Measurements from ENCODE around the gene RYR3. TPM values are rescaled to one million over a fixed set of nuclear protein-coding genes. Genes with fewer than 3 reads are reported as not detected.

The RYR3 gene
- total RNA-seq, 2 experiments from 2014 or later = 0.06 to 0.32 TPM

- H3K79me2 ChIP-seq (ENCODE audit: insufficient read depth, low read depth, low read length) = no peaks in the 10 kb centered on the region
- no peaks in the 10 kb centered on the region for H3K9me3 ChIP-seq (ENCODE audit: low read length)
- intact Hi-C loops (cut with micrococcal nuclease; ENCODE audit: unreplicated experiment) = no loop called here
- POLR2A ChIA-PET = interaction anchor here (0.5 kb wide), 1 partner anchor 117 kb away, joined by 3 read pairs; no protein-coding TSS in a partner anchor
- no peak overlapping the region for H3K27ac ChIP-seq (ENCODE audit: low read depth, low read length, poor library complexity, severe bottlenecking)
- H3K4me2 ChIP-seq (ENCODE audit: low read length) = no peak overlapping the region
- H2AFZ ChIP-seq (ENCODE audit: low read length) = no peak overlapping the region
- H3K36me3 ChIP-seq (ENCODE audit: insufficient read depth, low read length) = no peaks in the 10 kb centered on the region
- BruUV-seq (replicated peaks) = no TSS peak
- H3K4me1 ChIP-seq (ENCODE audit: insufficient read depth, low read length, poor library complexity, severe bottlenecking) = no peaks in the 10 kb centered on the region
- DNase-seq (ENCODE audit: low spot score) = no peak
- H4K20me1 ChIP-seq (ENCODE audit: insufficient read depth, low read length) = no peaks in the 10 kb centered on the region
- no peaks in the 10 kb centered on the region for H3K9me2 ChIP-seq (ENCODE audit: insufficient read depth, low read length)
- CTCF ChIA-PET (ENCODE audit: unreplicated experiment) = no interaction called here
- no peak overlapping the region for H3K4me3 ChIP-seq (ENCODE audit: low read depth, low read length, poor library complexity, severe bottlenecking)
- TF ChIP-seq CTCF (conservative IDR thresholded peaks at IDR 0.05; ENCODE audit: low read length) = no peak
- TF ChIP-seq EZH2phosphoT487 (IDR thresholded peaks at IDR 0.05; ENCODE audit: borderline replicate concordance, low read depth, low read length) = no peak
Measured at GRCh38 chr15:33508703-33509102, 197.9 kb downstream of the RYR3 start.

DNA sequence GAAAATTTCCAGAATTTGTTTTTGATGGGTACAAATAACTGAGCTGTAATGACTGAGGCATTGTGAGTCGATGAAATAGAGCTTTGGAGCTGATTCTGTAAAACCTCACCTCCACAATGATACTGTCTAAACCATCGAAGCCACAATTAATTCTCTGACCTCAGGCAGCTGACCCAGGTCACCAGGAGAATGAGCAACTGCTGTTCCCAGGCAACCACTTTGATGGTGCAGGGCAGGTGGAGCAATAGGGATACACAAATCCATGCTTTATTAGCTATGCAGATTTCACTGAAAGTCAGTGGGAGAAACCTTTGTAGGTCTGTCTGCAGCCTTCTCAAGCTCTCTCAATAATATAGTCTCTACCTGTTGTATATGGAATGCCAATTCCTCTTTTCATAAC, 204.4 kb downstream of the RYR3 start:
- CTCF ChIA-PET (ENCODE audit: unreplicated experiment) = no interaction called here
- TF ChIP-seq EZH2phosphoT487 (IDR thresholded peaks at IDR 0.05; ENCODE audit: borderline replicate concordance, low read depth, low read length) = no peak
- no peak for TF ChIP-seq CTCF (conservative IDR thresholded peaks at IDR 0.05; ENCODE audit: low read length)

GRCh38 chr15:33516563-33516962, 205.8 kb downstream of the RYR3 start:
- H3K9me3 ChIP-seq (ENCODE audit: low read length) = no peaks in the 10 kb centered on the region
- no peak overlapping the region for H3K27ac ChIP-seq (ENCODE audit: low read depth, low read length, poor library complexity, severe bottlenecking)
- POLR2A ChIA-PET = interaction anchor here (0.6 kb wide), 2 partner anchors 151 to 696 kb away, joined by 3 to 4 read pairs; no protein-coding TSS in a partner anchor
- H2AFZ ChIP-seq (ENCODE audit: low read length) = no peak overlapping the region
- H3K4me3 ChIP-seq (ENCODE audit: low read depth, low read length, poor library complexity, severe bottlenecking) = no peak overlapping the region
- no TSS peak for BruUV-seq (replicated peaks)
- DNase-seq (ENCODE audit: low spot score) = no peak
- H4K20me1 ChIP-seq (ENCODE audit: insufficient read depth, low read length) = no peaks in the 10 kb centered on the region
- no peaks in the 10 kb centered on the region for H3K9me2 ChIP-seq (ENCODE audit: insufficient read depth, low read length)
- H3K36me3 ChIP-seq (ENCODE audit: insufficient read depth, low read length) = no peaks in the 10 kb centered on the region
- TF ChIP-seq CTCF (conservative IDR thresholded peaks at IDR 0.05; ENCODE audit: low read length) (no peak), EZH2phosphoT487 (IDR thresholded peaks at IDR 0.05; ENCODE audit: borderline replicate concordance, low read depth, low read length) (no peak)
- no peaks in the 10 kb centered on the region for H3K4me1 ChIP-seq (ENCODE audit: insufficient read depth, low read length, poor library complexity, severe bottlenecking)
- no peak overlapping the region for H3K4me2 ChIP-seq (ENCODE audit: low read length)
- no peaks in the 10 kb centered on the region for H3K79me2 ChIP-seq (ENCODE audit: insufficient read depth, low read depth, low read length)
- intact Hi-C loops (cut with micrococcal nuclease; ENCODE audit: unreplicated experiment) = loop anchor here (10.0 kb wide), 2 partner anchors 58 to 222 kb away; no protein-coding TSS in a partner anchor
- CTCF ChIA-PET (ENCODE audit: unreplicated experiment) = no interaction called here

More for the DNA sequence above, 204.4 kb downstream of the RYR3 start:
- no peak for DNase-seq (ENCODE audit: low spot score)
- Histone ChIP-seq H4K20me1 (ENCODE audit: insufficient read depth, low read length) (no peaks in the 10 kb centered on the region), H3K27ac (ENCODE audit: low read depth, low read length, poor library complexity, severe bottlenecking) (no peak overlapping the region), H3K4me2 (ENCODE audit: low read length) (no peak overlapping the region), H3K4me1 (ENCODE audit: insufficient read depth, low read length, poor library complexity, severe bottlenecking) (no peaks in the 10 kb centered on the region), H3K9me3 (ENCODE audit: low read length) (no peaks in the 10 kb centered on the region), H3K79me2 (ENCODE audit: insufficient read depth, low read depth, low read length) (no peaks in the 10 kb centered on the region), H3K4me3 (ENCODE audit: low read depth, low read length, poor library complexity, severe bottlenecking) (no peak overlapping the region), H3K9me2 (ENCODE audit: insufficient read depth, low read length) (no peaks in the 10 kb centered on the region), H3K36me3 (ENCODE audit: insufficient read depth, low read length) (no peaks in the 10 kb centered on the region), H2AFZ (ENCODE audit: low read length) (no peak overlapping the region)
- BruUV-seq (replicated peaks) = no TSS peak
- intact Hi-C loops (cut with micrococcal nuclease; ENCODE audit: unreplicated experiment) = loop anchor here (10.0 kb wide), 2 partner anchors 60 to 220 kb away; no protein-coding TSS in a partner anchor
- POLR2A ChIA-PET = interaction anchor here (0.5 to 1.6 kb wide), 3 partner anchors 12 to 268 kb away, joined by 3 to 5 read pairs (median 3); no protein-coding TSS in a partner anchor

Data from OCI-LY7 (cell line).